K562 (cell line): Measurements from ENCODE around the gene DIPK1A. TPM values are rescaled to one million over a fixed set of nuclear protein-coding genes. Genes with fewer than 3 reads are reported as not detected.
A peak's percentile ranks its signal among the peaks of the same experiment; 100 is the strongest.

Source experiments
- ATAC-seq: fragments of 200-7000 bp; cut with Tn5 transposase; 3 replicates; pipeline ENCODE4 v1.9.1; 2020; ENCODE audit warnings: moderate library complexity
- BruUV-seq: library from RNA; stranded (reverse); fragments of 400-500 nt; replicated peaks from 2 replicates; lab custom pipeline; 2021; lab: Mats Ljungman, UMichigan
- CTCF ChIA-PET: fragments of 300-600 bp; formaldehyde crosslinking; extraction: SDS; loops from one replicate; lab custom pipeline; 2021; ENCODE audit warnings: low intra/inter-chr PET ratio; lab: Yijun Ruan, JAX
- POLR2A ChIA-PET: fragments of 300-600, 350-650 bp; sonication (Branson Sonifier 250); formaldehyde crosslinking; extraction: SDS; loops from one replicate; lab custom pipeline; 2021; ENCODE audit warnings: antibody characterized with exemption, inconsistent platforms; lab: Yijun Ruan, JAX
- DNase-seq, 4 experiments: peaks; one replicate each; pipeline versions ENCODE4 v3.0.0 to v3.0.0-alpha.2; 2011 to 2018; ENCODE audit warnings: low spot score in 3 of 4, mixed read lengths in 3 of 4; ENCODE audit errors: extremely low read depth in 1 of 4
- FAIRE-seq: peaks from 2 replicates; lab custom pipeline; 2011; peaks lifted over from hg19 to GRCh38; lab: Jason Lieb, UNC
- H2AFZ ChIP-seq: 2 replicates; pipeline ENCODE4 v1.6.0; 2011; ENCODE audit warnings: low read depth, low read length, control low read depth, inconsistent platforms
- H3K27ac ChIP-seq: fragments of 200-600 bp; 3 replicates; pipeline ENCODE4 v1.8.0; 2011; ENCODE audit warnings: low read depth, mild to moderate bottlenecking, control low read depth, inconsistent platforms, low read length, moderate library complexity, mixed read lengths; ENCODE audit errors: extremely low read depth
- H3K27me3 ChIP-seq, 2 experiments: fragments of 300-600 bp in 1 of 2; 2 replicates in 1 of 2; 3 replicates in 1 of 2; pipeline versions ENCODE4 v1.6.0 to v1.8.0; 2011; ENCODE audit warnings: inconsistent platforms in 2 of 2, low read length in 2 of 2, mild to moderate bottlenecking in 1 of 2, mixed read lengths in 1 of 2, moderate library complexity in 1 of 2; ENCODE audit not compliant: control insufficient read depth in 2 of 2, insufficient read depth in 2 of 2
- H3K36me3 ChIP-seq: fragments of 300-600 bp; 3 replicates; pipeline ENCODE4 v1.8.0; 2011; ENCODE audit warnings: mild to moderate bottlenecking, low read length, inconsistent platforms; ENCODE audit not compliant: control insufficient read depth, insufficient read depth
- H3K4me1 ChIP-seq, 2 experiments: fragments of 200-600 bp in 1 of 2; replicated peaks in 1 of 2; 2 replicates in 1 of 2; 3 replicates in 1 of 2; pipeline versions ENCODE4 v1.5.1 to v1.8.0; 2011; ENCODE audit warnings: inconsistent platforms in 2 of 2, low read length in 2 of 2, mild to moderate bottlenecking in 1 of 2, mixed read lengths in 1 of 2, moderate library complexity in 1 of 2; ENCODE audit not compliant: control insufficient read depth in 2 of 2, insufficient read depth in 2 of 2
- H3K4me2 ChIP-seq: 2 replicates; pipeline ENCODE4 v1.6.1; 2011; ENCODE audit warnings: low read length, control low read depth, inconsistent platforms, mixed read lengths; ENCODE audit not compliant: insufficient read depth
- H3K4me3 ChIP-seq: fragments of 200-600 bp; sonication (generic), shearing (Covaris generic); 2 replicates; pipeline ENCODE4 v1.5.1; 2016; ENCODE audit warnings: control low read depth, inconsistent platforms
- H3K79me2 ChIP-seq: fragments of 200-600 bp; 3 replicates; pipeline ENCODE4 v1.8.0; 2011; ENCODE audit warnings: low read length, inconsistent platforms; ENCODE audit not compliant: control insufficient read depth, insufficient read depth
- H3K9ac ChIP-seq, 2 experiments: 2 replicates each; pipeline versions ENCODE4 v1.6.0 to v1.6.1; 2011; ENCODE audit warnings: low read depth in 2 of 2, low read length in 2 of 2, control low read depth in 1 of 2, inconsistent platforms in 1 of 2, mild to moderate bottlenecking in 1 of 2, mixed read lengths in 1 of 2; ENCODE audit not compliant: insufficient read depth in 1 of 2
- H3K9me1 ChIP-seq: one replicate; pipeline ENCODE4 v1.6.0; 2011; ENCODE audit warnings: inconsistent platforms, mild to moderate bottlenecking, low read length, moderate library complexity; ENCODE audit not compliant: control insufficient read depth, insufficient read depth
- H3K9me3 ChIP-seq: replicated peaks from 2 replicates; pipeline ENCODE4 v1.5.1; 2011; ENCODE audit warnings: low read depth, low read length, inconsistent platforms; ENCODE audit not compliant: control insufficient read depth, insufficient read depth
- H4K20me1 ChIP-seq: replicated peaks from 2 replicates; pipeline ENCODE4 v1.6.1; 2011; ENCODE audit warnings: low read length, inconsistent platforms, mixed read lengths; ENCODE audit not compliant: control insufficient read depth, insufficient read depth
- CBFA2T2 ChIP-seq: fragments of 450-650 bp; conservative IDR thresholded peaks from 2 replicates; pipeline ENCODE4 v1.6.1; 2017; ENCODE audit warnings: mild to moderate bottlenecking
- CBX3 ChIP-seq, 2 experiments: IDR thresholded peaks; 1 replicate in 1 of 2; 2 replicates in 1 of 2; pipeline ENCODE4 v1.6.1; 2012; ENCODE audit warnings: inconsistent platforms in 2 of 2, low read length in 2 of 2, borderline replicate concordance in 1 of 2, control low read depth in 1 of 2
- CBX5 ChIP-seq: IDR thresholded peaks from 2 replicates; pipeline ENCODE4 v1.6.1; 2014; ENCODE audit warnings: low read depth, borderline replicate concordance
- CREBBP ChIP-seq: IDR thresholded peaks from one replicate; pipeline ENCODE4 v1.6.1; 2012; ENCODE audit warnings: low read depth, mild to moderate bottlenecking, control low read depth, inconsistent platforms, low read length
- E2F5 ChIP-seq: sonication (generic); formaldehyde crosslinking; IDR thresholded peaks from 2 replicates; pipeline ENCODE4 v1.8.0; 2022; ENCODE audit warnings: mild to moderate bottlenecking, missing genetic modification reagents
- FIP1L1 ChIP-seq: fragments of 200-400 bp; formaldehyde crosslinking; IDR thresholded peaks from 2 replicates; pipeline ENCODE4 v1.6.1; 2018; ENCODE audit warnings: mild to moderate bottlenecking, low read depth, low read length; ENCODE audit not compliant: poor library complexity, severe bottlenecking
- HMGXB4 ChIP-seq: sonication (generic); formaldehyde crosslinking; IDR thresholded peaks from 2 replicates; pipeline ENCODE4 v1.8.1; 2023; ENCODE audit warnings: mild to moderate bottlenecking, missing genetic modification reagents
- MAFG ChIP-seq: fragments of 450-650 bp; conservative IDR thresholded peaks from 2 replicates; pipeline ENCODE4 v1.6.1; 2016; ENCODE audit warnings: missing genetic modification characterization, missing compliant biosample characterization
- NFE2 ChIP-seq: IDR thresholded peaks from 2 replicates; pipeline ENCODE4 v1.6.1; 2014; ENCODE audit warnings: antibody characterized with exemption, low read depth
- RBFOX2 ChIP-seq: fragments of 200-400 bp; formaldehyde crosslinking; IDR thresholded peaks from 2 replicates; pipeline ENCODE4 v1.6.1; 2017; ENCODE audit warnings: low read depth, mild to moderate bottlenecking, low read length, moderate library complexity
- RFX5 ChIP-seq: IDR thresholded peaks from 2 replicates; pipeline ENCODE4 v1.6.1; 2011; ENCODE audit warnings: low read depth, mild to moderate bottlenecking, improper control_type of control experiment, low read length
- TRIM24 ChIP-seq, 2 experiments: fragments of 450-650 bp; IDR thresholded peaks; 2 replicates each; pipeline ENCODE4 v1.6.1; 2016
- TRIM28 ChIP-seq: fragments of 450-650 bp; IDR thresholded peaks from 2 replicates; pipeline ENCODE4 v1.6.1; 2017
- ZBED1 ChIP-seq: IDR thresholded peaks from 2 replicates; pipeline ENCODE4 v1.6.1; 2014
- ZBTB7A ChIP-seq: IDR thresholded peaks from 2 replicates; pipeline ENCODE4 v1.6.1; 2011; ENCODE audit warnings: low read depth, mild to moderate bottlenecking, low read length, moderate library complexity, borderline replicate concordance; ENCODE audit not compliant: control insufficient read depth
- ZNF143 ChIP-seq: sonication (generic); formaldehyde crosslinking; IDR thresholded peaks from 2 replicates; pipeline ENCODE4 v1.9.0; 2022; ENCODE audit warnings: mild to moderate bottlenecking, missing genetic modification reagents
- ZNF316 ChIP-seq: fragments of 450-650 bp; IDR thresholded peaks from 2 replicates; pipeline ENCODE4 v1.6.1; 2016
- ZNF384 ChIP-seq: IDR thresholded peaks from 2 replicates; pipeline ENCODE4 v1.6.1; 2012; ENCODE audit warnings: low read depth, low read length, improper control_type of control experiment
- in situ Hi-C: fragments of 300-500 bp; cut with MboI; formaldehyde crosslinking; loops from 4 replicates; pipeline ENCODE4 v1.15.0; 2018; ENCODE audit warnings: inconsistent platforms, mixed read lengths
- intact Hi-C: fragments of 100-400 bp; cut with micrococcal nuclease; formaldehyde crosslinking; loops from 2 replicates; pipeline ENCODE4 v1.14.2; 2022
- polyA plus RNA-seq, 8 experiments: library from polyadenylated mRNA; depleted of rRNA in 4 of 8; stranded (reverse) in 5 of 8; unstranded in 3 of 8; fragments of >200 nt; fragmentation: Nextera tagmentation in 2 of 8; fragmentation: Illumina TruSeq in 1 of 8; extraction: Ambion mirVana in 2 of 8; extraction: Trizol in 1 of 8; gene quantifications; 2 replicates each; pipeline versions ENCODE4 v1.2.1 to v1.2.3, GENCODE V29; 2011 to 2014; ENCODE audit warnings: inconsistent platforms in 1 of 8, missing spikeins in 1 of 8
- total RNA-seq, 7 experiments: library from RNA; depleted of rRNA in 6 of 7; stranded (reverse); fragments of >200 nt in 6 of 7; fragmentation: Illumina TruSeq in 2 of 7; extraction: Trizol in 2 of 7; gene quantifications; 2 replicates each; pipeline versions ENCODE4 v1.2.1 to v1.2.3, GENCODE V29; 2011 to 2021; ENCODE audit warnings: low replicate concordance in 1 of 7
- TF ChIP-seq, protein P1 (sequence below): fragments of 450-650 bp; IDR thresholded peaks from 2 replicates; pipeline ENCODE4 v1.6.1; 2018; ENCODE audit warnings: mild to moderate bottlenecking, low read depth; ENCODE audit not compliant: partially characterized antibody
- TF ChIP-seq, protein P2 (sequence below): fragments of 450-650 bp; IDR thresholded peaks from 2 replicates; pipeline ENCODE4 v1.6.1; 2016; ENCODE audit warnings: low read depth, mild to moderate bottlenecking, moderate library complexity

DIPK1A gene
- total and polyA plus RNA-seq, 9 of the 15 experiments (the other 6 are each of a cell fraction or from before 2014, with no cell fraction given): 0.54 to 2.5 (median 1.3) TPM

- TF ChIP-seq CBX3 (IDR thresholded peaks at IDR 0.05; ENCODE audit: borderline replicate concordance in 1 of 2, low read length in 2 of 2): peak in 1 of 2 experiments; percentile 84; a peak in 2 of 3 replicates
- TF ChIP-seq, protein P1, sequence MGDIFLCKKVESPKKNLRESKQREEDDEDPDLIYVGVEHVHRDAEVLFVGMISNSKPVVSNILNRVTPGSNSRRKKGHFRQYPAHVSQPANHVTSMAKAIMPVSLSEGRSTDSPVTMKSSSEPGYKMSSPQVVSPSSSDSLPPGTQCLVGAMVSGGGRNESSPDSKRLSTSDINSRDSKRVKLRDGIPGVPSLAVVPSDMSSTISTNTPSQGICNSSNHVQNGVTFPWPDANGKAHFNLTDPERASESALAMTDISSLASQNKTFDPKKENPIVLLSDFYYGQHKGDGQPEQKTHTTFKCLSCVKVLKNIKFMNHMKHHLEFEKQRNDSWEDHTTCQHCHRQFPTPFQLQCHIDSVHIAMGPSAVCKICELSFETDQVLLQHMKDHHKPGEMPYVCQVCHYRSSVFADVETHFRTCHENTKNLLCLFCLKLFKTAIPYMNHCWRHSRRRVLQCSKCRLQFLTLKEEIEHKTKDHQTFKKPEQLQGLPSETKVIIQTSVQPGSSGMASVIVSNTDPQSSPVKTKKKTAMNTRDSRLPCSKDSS: peak; percentile 18
- TF ChIP-seq ZNF316: peak; percentile 50
- peak; percentile 46; the same call in 1 of the 2 replicates for TF ChIP-seq NFE2
- no peak for TF ChIP-seq E2F5 (CRISPR knock-in tag)
- TF ChIP-seq CBX5: 0 out of 2 replicates have a peak, but pooled peaks have one; percentile 50
- TF ChIP-seq HMGXB4: no peak
- TF ChIP-seq MAFG (tag): peak; percentile 42; the same call in 1 of the 2 replicates
- TF ChIP-seq ZNF384: peak; percentile 54
- no peak for TF ChIP-seq ZBTB7A
- no peak for TF ChIP-seq CBFA2T2
- peak; percentile 80 for TF ChIP-seq TRIM28
- peak; percentile 54 to 62; a peak in 2 of 4 replicates for TF ChIP-seq TRIM24 (IDR thresholded peaks at IDR 0.05)
- TF ChIP-seq ZNF143 (CRISPR knock-in tag): no peak
- no peak for TF ChIP-seq CREBBP
- no peak for TF ChIP-seq RBFOX2
- TF ChIP-seq ZBED1: no peak
- no peak for TF ChIP-seq RFX5
- TF ChIP-seq, protein P2, sequence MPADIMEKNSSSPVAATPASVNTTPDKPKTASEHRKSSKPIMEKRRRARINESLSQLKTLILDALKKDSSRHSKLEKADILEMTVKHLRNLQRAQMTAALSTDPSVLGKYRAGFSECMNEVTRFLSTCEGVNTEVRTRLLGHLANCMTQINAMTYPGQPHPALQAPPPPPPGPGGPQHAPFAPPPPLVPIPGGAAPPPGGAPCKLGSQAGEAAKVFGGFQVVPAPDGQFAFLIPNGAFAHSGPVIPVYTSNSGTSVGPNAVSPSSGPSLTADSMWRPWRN: no peak
- TF ChIP-seq FIP1L1: no peak
- H2AFZ ChIP-seq: no peak overlapping the region
- H3K79me2 ChIP-seq: no peaks in the 10 kb centered on the region
- H3K9ac ChIP-seq: no peak overlapping the region
- no peaks in the 10 kb centered on the region for H3K27me3 ChIP-seq
- BruUV-seq: no TSS peak
- DNase-seq: no peak
- ATAC-seq: no peak
- POLR2A ChIA-PET: interaction anchor here (0.9 to 1.0 kb wide), 2 partner anchors 17 to 57 kb away, joined by 3 read pairs; no protein-coding TSS in a partner anchor
- no peaks in the 10 kb centered on the region for H4K20me1 ChIP-seq
- CTCF ChIA-PET: no interaction called here
- H3K9me1 ChIP-seq: no peaks in the 10 kb centered on the region
- no peak overlapping the region for H3K4me2 ChIP-seq
- H3K4me1 ChIP-seq: 0 out of 5 replicates have a peak, but pooled peaks cover 0 to 5% of the 10 kb centered on the region in 2 experiments
- FAIRE-seq: no peak
- no peak overlapping the region for H3K4me3 ChIP-seq
- H3K36me3 ChIP-seq: no peaks in the 10 kb centered on the region
- no peak overlapping the region for H3K27ac ChIP-seq
- no peaks in the 10 kb centered on the region for H3K9me3 ChIP-seq
- in situ Hi-C loops: no loop called here
- intact Hi-C loops: loop anchor here (5.0 kb wide), 1 partner anchor 53 kb away; no protein-coding TSS in a partner anchor
Observed at GRCh38 chr1:92899780-92900179, 61.5 kb downstream of the DIPK1A start.
